Liver (tissue), 9 donors: Measurements from ENCODE around the gene FSTL1. TPM values are rescaled to one million over a fixed set of nuclear protein-coding genes. Genes with fewer than 3 reads are reported as not detected.

Source experiments
- DNase-seq: peaks from one replicate; pipeline ENCODE4 v3.0.0-alpha.2; 2017; ENCODE audit warnings: low spot score
- H3K27ac ChIP-seq, 2 donors: one replicate each; pipeline ENCODE4 v1.7.0; 2013; ENCODE audit warnings: inconsistent platforms in 2 of 2, low read length in 2 of 2, control low read depth in 1 of 2, low read depth in 1 of 2, mild to moderate bottlenecking in 1 of 2
- H3K27me3 ChIP-seq, 4 donors: one replicate each; pipeline versions ENCODE4 v1.6.1 to v1.7.0; 2013; ENCODE audit warnings: low read length in 3 of 4, inconsistent platforms in 1 of 4, mild to moderate bottlenecking in 1 of 4, moderate library complexity in 1 of 4; ENCODE audit not compliant: control insufficient read depth in 4 of 4, insufficient read depth in 4 of 4
- H3K36me3 ChIP-seq, 4 donors: one replicate each; pipeline versions ENCODE4 v1.6.1 to v1.7.0; 2013; ENCODE audit warnings: low read length in 3 of 4, mild to moderate bottlenecking in 3 of 4, low read depth in 1 of 4, moderate library complexity in 1 of 4; ENCODE audit not compliant: control insufficient read depth in 4 of 4, insufficient read depth in 3 of 4
- H3K4me1 ChIP-seq, 4 donors: one replicate each; pipeline versions ENCODE4 v1.6.1 to v1.7.0; 2013; ENCODE audit warnings: low read length in 3 of 4, mild to moderate bottlenecking in 3 of 4, moderate library complexity in 1 of 4; ENCODE audit not compliant: control insufficient read depth in 4 of 4, insufficient read depth in 4 of 4
- H3K4me3 ChIP-seq, 3 donors: one replicate each; pipeline versions ENCODE4 v1.6.1 to v1.7.0; 2013; ENCODE audit warnings: low read length in 3 of 3, control low read depth in 1 of 3, low read depth in 1 of 3, mild to moderate bottlenecking in 1 of 3
- H3K9ac ChIP-seq, 2 donors: one replicate each; pipeline ENCODE4 v1.7.0; 2013; ENCODE audit warnings: low read length in 2 of 2, mild to moderate bottlenecking in 2 of 2, moderate library complexity in 2 of 2, control low read depth in 1 of 2, low read depth in 1 of 2
- H3K9me3 ChIP-seq, 4 donors: one replicate each; pipeline versions ENCODE4 v1.6.1 to v1.7.0; 2013; ENCODE audit warnings: low read length in 3 of 4; ENCODE audit not compliant: control insufficient read depth in 4 of 4
- EGR1 ChIP-seq, 2 donors: IDR thresholded peaks; 2 replicates each; pipeline ENCODE4 v1.6.1; 2016 to 2018; ENCODE audit warnings: antibody characterized with exemption in 2 of 2, low read depth in 2 of 2
- FOXA2 ChIP-seq: IDR thresholded peaks from 2 replicates; pipeline ENCODE4 v1.6.1; 2016; ENCODE audit warnings: antibody characterized with exemption
- HNF4A ChIP-seq, 2 donors: conservative IDR thresholded peaks; 2 replicates each; pipeline ENCODE4 v1.6.1; 2016; ENCODE audit warnings: antibody characterized with exemption in 2 of 2, mild to moderate bottlenecking in 2 of 2
- HNF4G ChIP-seq: IDR thresholded peaks from 2 replicates; pipeline ENCODE4 v1.6.1; 2016; ENCODE audit warnings: antibody characterized with exemption
- JUND ChIP-seq, 2 donors: IDR thresholded peaks; 2 replicates each; pipeline ENCODE4 v1.6.1; 2016; ENCODE audit warnings: antibody characterized with exemption in 2 of 2
- RAD21 ChIP-seq, 2 donors: IDR thresholded peaks; 2 replicates each; pipeline ENCODE4 v1.6.1; 2016; ENCODE audit warnings: antibody characterized with exemption in 2 of 2, mild to moderate bottlenecking in 2 of 2
- REST ChIP-seq: IDR thresholded peaks from 2 replicates; pipeline ENCODE4 v1.6.1; 2016; ENCODE audit warnings: antibody characterized with exemption, mild to moderate bottlenecking
- RXRA ChIP-seq, 2 donors: IDR thresholded peaks; 2 replicates each; pipeline ENCODE4 v1.6.1; 2017 to 2018; ENCODE audit warnings: antibody characterized with exemption in 2 of 2, mild to moderate bottlenecking in 1 of 2
- SP1 ChIP-seq: IDR thresholded peaks from 2 replicates; pipeline ENCODE4 v1.6.1; 2018; ENCODE audit warnings: antibody characterized with exemption, mild to moderate bottlenecking
- YY1 ChIP-seq: IDR thresholded peaks from 2 replicates; pipeline ENCODE4 v1.6.1; 2016; ENCODE audit warnings: antibody characterized with exemption, mild to moderate bottlenecking
- WGBS: extraction: QIAGEN DNeasy Blood & Tissue Kit; methylation state at CpG from one replicate; pipeline ENCODE4 v1.1.7; 2013; 5-methylcytosine and 5-hydroxymethylcytosine counted together
- polyA plus RNA-seq, 2 donors: library from polyadenylated mRNA; stranded (reverse) in 1 of 2; unstranded in 1 of 2; fragments of 200-250 nt in 1 of 2; fragments of >200 nt in 1 of 2; fragmentation: Nextera tagmentation in 1 of 2; extraction: Ambion mirVana in 1 of 2; gene quantifications; one replicate each; pipeline versions ENCODE4 v1.2.1 to v1.2.3, GENCODE V29; 2013 to 2015
- total RNA-seq, 2 donors: library from RNA; depleted of rRNA; stranded (reverse); fragments of >200 nt; gene quantifications; one replicate each; pipeline ENCODE4 v1.2.3, GENCODE V29; 2014
- TF ChIP-seq, protein P1 (sequence below): IDR thresholded peaks from 2 replicates; pipeline ENCODE4 v1.6.1; 2016; ENCODE audit warnings: antibody characterized with exemption
- TF ChIP-seq, protein P2 (sequence below): IDR thresholded peaks from 2 replicates; pipeline ENCODE4 v1.6.1; 2016; ENCODE audit warnings: antibody characterized with exemption
- donor health status: healthy.
- donor health status: healthy.
- donor health status: healthy.
- donor health status: healthy.
- donor health status: healthy.

Gene FSTL1
- total and polyA plus RNA-seq, 4 donors, result 9.6 to 67.5 (median 24.6) TPM

DNA sequence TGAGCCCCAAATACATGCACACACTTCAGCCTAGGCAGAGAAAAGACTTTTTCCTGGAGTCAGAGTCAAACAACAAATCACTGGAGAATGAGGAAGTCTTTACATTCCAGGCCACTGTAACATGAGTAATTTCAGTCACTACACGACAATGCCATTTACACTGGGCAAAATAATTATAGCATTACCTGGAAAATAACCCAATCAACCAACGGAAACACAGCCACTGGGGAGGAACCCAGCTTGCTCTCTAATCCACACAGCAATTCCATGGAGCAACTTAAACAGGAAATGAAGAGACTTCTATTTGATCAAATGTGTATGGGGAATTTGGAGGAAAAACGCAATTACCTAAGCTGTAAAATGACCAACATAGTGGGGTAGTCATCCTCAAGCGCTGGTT, 15.2 kb downstream of the FSTL1 start:
- whole genome bisulfite sequencing, result 72% methylated on average over 4 of the region's 4 CpGs
- H3K27me3 ChIP-seq, result no peaks in the 10 kb centered on the region
- no peak overlapping the region for H3K9ac ChIP-seq
- TF ChIP-seq JUND (IDR thresholded peaks at IDR 0.05) (no peak), REST (no peak), EGR1 (IDR thresholded peaks at IDR 0.05; ENCODE audit: low read depth in 2 of 2) (no peak), YY1 (no peak), HNF4G (no peak), RXRA (IDR thresholded peaks at IDR 0.05) (no peak), FOXA2 (no peak)
- TF ChIP-seq, protein P1, sequence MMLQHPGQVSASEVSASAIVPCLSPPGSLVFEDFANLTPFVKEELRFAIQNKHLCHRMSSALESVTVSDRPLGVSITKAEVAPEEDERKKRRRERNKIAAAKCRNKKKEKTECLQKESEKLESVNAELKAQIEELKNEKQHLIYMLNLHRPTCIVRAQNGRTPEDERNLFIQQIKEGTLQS, result no peak
- TF ChIP-seq, protein P2, sequence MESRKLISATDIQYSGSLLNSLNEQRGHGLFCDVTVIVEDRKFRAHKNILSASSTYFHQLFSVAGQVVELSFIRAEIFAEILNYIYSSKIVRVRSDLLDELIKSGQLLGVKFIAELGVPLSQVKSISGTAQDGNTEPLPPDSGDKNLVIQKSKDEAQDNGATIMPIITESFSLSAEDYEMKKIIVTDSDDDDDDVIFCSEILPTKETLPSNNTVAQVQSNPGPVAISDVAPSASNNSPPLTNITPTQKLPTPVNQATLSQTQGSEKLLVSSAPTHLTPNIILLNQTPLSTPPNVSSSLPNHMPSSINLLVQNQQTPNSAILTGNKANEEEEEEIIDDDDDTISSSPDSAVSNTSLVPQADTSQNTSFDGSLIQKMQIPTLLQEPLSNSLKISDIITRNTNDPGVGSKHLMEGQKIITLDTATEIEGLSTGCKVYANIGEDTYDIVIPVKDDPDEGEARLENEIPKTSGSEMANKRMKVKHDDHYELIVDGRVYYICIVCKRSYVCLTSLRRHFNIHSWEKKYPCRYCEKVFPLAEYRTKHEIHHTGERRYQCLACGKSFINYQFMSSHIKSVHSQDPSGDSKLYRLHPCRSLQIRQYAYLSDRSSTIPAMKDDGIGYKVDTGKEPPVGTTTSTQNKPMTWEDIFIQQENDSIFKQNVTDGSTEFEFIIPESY, result no peak
- no peak for DNase-seq
- no peak overlapping the region for H3K27ac ChIP-seq
- peaks cover 0 to 3% (median 0%) of the 10 kb centered on the region in 4 donors for H3K4me1 ChIP-seq
- no peak overlapping the region for H3K4me3 ChIP-seq
- H3K9me3 ChIP-seq, result no peaks in the 10 kb centered on the region
- H3K36me3 ChIP-seq, result no peaks in the 10 kb centered on the region

- H3K27ac ChIP-seq, result no peak overlapping the region
- no peak for TF ChIP-seq FOXA2
- peak in 1 of 2 donors; percentile 24 for TF ChIP-seq HNF4A (conservative IDR thresholded peaks at IDR 0.05)
- no peak for TF ChIP-seq EGR1 (IDR thresholded peaks at IDR 0.05; ENCODE audit: low read depth in 2 of 2)
- TF ChIP-seq RAD21 (IDR thresholded peaks at IDR 0.05), result no peak
- no peak for TF ChIP-seq SP1
- no peak overlapping the region for H3K4me3 ChIP-seq
- no peak overlapping the region for H3K9ac ChIP-seq
- no peaks in the 10 kb centered on the region for H3K36me3 ChIP-seq
- H3K27me3 ChIP-seq, result no peaks in the 10 kb centered on the region
- H3K4me1 ChIP-seq, result peaks cover 0 to 3% (median 0%) of the 10 kb centered on the region in 4 donors
- WGBS, result 84% methylated on average over 4 of the region's 4 CpGs
- no peak for DNase-seq
- H3K9me3 ChIP-seq, result no peaks in the 10 kb centered on the region
Observed at GRCh38 chr3:120433662-120434331, 17.0 kb downstream of the FSTL1 start.
